Measurements from ENCODE around the gene SLA2. TPM values are rescaled to one million over a fixed set of nuclear protein-coding genes. Genes with fewer than 3 reads are reported as not detected.
A peak's percentile ranks its signal among the peaks of the same experiment; 100 is the strongest.

SLA2 gene
- total and polyA plus RNA-seq, 2 of the 8 experiments (the other 6 are each of a cell fraction or from before 2014, with no cell fraction given): 0.18 TPM; not detected in 1

DNA sequence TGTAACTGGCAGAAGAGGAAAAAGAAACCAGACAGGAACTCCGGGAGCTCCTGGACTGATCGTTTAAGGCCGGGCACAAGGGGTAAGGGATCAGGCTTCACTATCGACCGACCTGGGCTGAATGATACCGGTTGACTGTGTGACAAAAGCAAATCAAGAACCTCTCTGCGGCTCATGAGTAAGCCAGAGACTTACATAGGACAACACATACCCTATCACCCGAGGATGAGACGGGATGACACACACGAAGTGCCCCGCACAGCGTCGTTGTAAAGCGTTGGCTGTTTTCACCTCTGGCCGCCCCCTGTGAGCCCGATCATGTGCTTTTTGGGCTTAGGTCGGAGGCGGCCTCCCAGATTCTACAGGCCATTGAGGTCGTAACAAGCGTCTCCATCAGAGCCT is 73.3 kb downstream of the SLA2 start:
- FAIRE-seq (no peak), DNase-seq (ENCODE audit: low read depth in 1 of 2, low spot score in 2 of 2) (no peak)
- peaks cover 16 to 49% of the 10 kb centered on the region in 2 experiments for H3K79me2 ChIP-seq (ENCODE audit: control insufficient read depth in 1 of 2, insufficient read depth in 2 of 2, low read length in 2 of 2)
- H2BK12ac ChIP-seq (ENCODE audit: low read depth, low read length): peak overlapping the region; percentile 89
- peak overlapping the region; percentile 98 to 99 for H3K4me2 ChIP-seq (ENCODE audit: insufficient read depth in 1 of 2, low read depth in 2 of 2, low read length in 2 of 2)
- ChIA-PET CTCF (ENCODE audit: partially characterized antibody) (interaction anchor here (1.7 to 18.0 kb wide), 3 partner anchors 13 to 33 kb away, joined by 6 to 202 read pairs (median 42); partner anchors contain the start of gene RAB5IF), POLR2A (ENCODE audit: partially characterized antibody) (interaction anchor here (0.6 to 17.6 kb wide), 9 partner anchors 12 to 771 kb away, joined by 3 to 388 read pairs (median 5); partner anchors contain the start of gene RAB5IF)
- no peaks in the 10 kb centered on the region for H3K9me3 ChIP-seq (ENCODE audit: insufficient read depth in 2 of 2, low read depth in 1 of 2, low read length in 1 of 2)
- peak overlapping the region; percentile 95 for H3K56ac ChIP-seq (replicated peaks; ENCODE audit: insufficient read length, low read depth, low read length)
- H2BK5ac ChIP-seq (ENCODE audit: low read depth, low read length): peak overlapping the region; percentile 93
- peak overlapping the region; percentile 100 for H3K18ac ChIP-seq (ENCODE audit: extremely low read depth, low read length)
- peaks cover 2% of the 10 kb centered on the region for H3K79me1 ChIP-seq (ENCODE audit: low read depth, low read length)
- H4K91ac ChIP-seq (replicated peaks; ENCODE audit: insufficient read length, low read length): peak overlapping the region; percentile 54
- no peaks in the 10 kb centered on the region; a peak in 1 of 8 replicates for H3K36me3 ChIP-seq (ENCODE audit: control insufficient read depth in 2 of 4, insufficient read depth in 4 of 4, low read length in 3 of 4)
- H2AK5ac ChIP-seq (ENCODE audit: low read depth, low read length): peak overlapping the region; percentile 86
- H3K23me2 ChIP-seq (ENCODE audit: low read depth, low read length): peaks cover 17% of the 10 kb centered on the region
- peaks cover 14 to 31% (median 18%) of the 10 kb centered on the region in 4 experiments for H3K4me1 ChIP-seq (replicated peaks in 1 of 4; ENCODE audit: control insufficient read depth in 3 of 4, insufficient read depth in 4 of 4, low read length in 3 of 4)
- peak overlapping the region; percentile 10; the same call in 1 of the 2 replicates for H2BK20ac ChIP-seq (ENCODE audit: low read length)
- H3K23ac ChIP-seq (ENCODE audit: insufficient read length): no peak overlapping the region
- no peak overlapping the region; the same call in 1 of the 2 replicates for H2AFZ ChIP-seq (ENCODE audit: low read length)
- peak overlapping the region; percentile 99; the same call in 1 of the 2 replicates for H2BK15ac ChIP-seq (ENCODE audit: low read length)
- H4K20me1 ChIP-seq (replicated peaks in 1 of 2; ENCODE audit: control insufficient read depth in 1 of 2, insufficient read depth in 2 of 2, low read length in 2 of 2): peaks cover 0 to 4% of the 10 kb centered on the region in 2 experiments
- H3K27me3 ChIP-seq (replicated peaks in 1 of 4; ENCODE audit: control insufficient read depth in 3 of 4, extremely low read depth in 1 of 4, insufficient read depth in 3 of 4, low read length in 3 of 4): no peaks in the 10 kb centered on the region
- H4K5ac ChIP-seq (ENCODE audit: insufficient read length, low read depth, low read length): peak overlapping the region; percentile 55
- peak overlapping the region; percentile 85 for H3K27ac ChIP-seq (ENCODE audit: low read depth, low read length)
- no peak overlapping the region for H3K14ac ChIP-seq (ENCODE audit: insufficient read length)
- 7% methylated on average over 20 of the region's 20 CpGs; no CpG with 5 or more reads in 1 of the 2 experiments for WGBS, 2 experiments (ENCODE audit: extremely low coverage in 1 of 2, insufficient coverage in 1 of 2, insufficient read length in 1 of 2, insufficient replicate concordance in 2 of 2, low coverage in 1 of 2, low lambda C conversion rate in 2 of 2, missing lambda C conversion rate in 1 of 2)
- H4K8ac ChIP-seq (ENCODE audit: extremely low read depth, insufficient read depth, low read length): peak overlapping the region; percentile 98; the same call in 1 of the 2 replicates
- H3K4me3 ChIP-seq (ENCODE audit: extremely low read depth in 1 of 4, insufficient read depth in 2 of 4, low read depth in 3 of 4, low read length in 4 of 4): peak overlapping the region; percentile 42 to 98 (median 62)
- H2BK120ac ChIP-seq (replicated peaks; ENCODE audit: low read depth, low read length): peak overlapping the region; percentile 98
- no peak for TF ChIP-seq SUZ12 (IDR thresholded peaks at IDR 0.05; ENCODE audit: low read length)
- TF ChIP-seq POLR2A (IDR thresholded peaks at IDR 0.05; ENCODE audit: control extremely low read depth in 1 of 2, low read depth in 2 of 2, low read length in 2 of 2): peak in 1 of 2 experiments; percentile 61; a peak in 2 of 3 replicates
- H3K9ac ChIP-seq (replicated peaks in 1 of 4; ENCODE audit: extremely low read depth in 1 of 4, low read depth in 3 of 4, low read length in 3 of 4): peak overlapping the region in 3 of 4 experiments; percentile 73 to 83 (median 78); a peak in 6 of 7 replicates
- H3K4ac ChIP-seq (replicated peaks; ENCODE audit: insufficient read length, low read depth, low read length): peak overlapping the region; percentile 54
